GM13977 (cell line): ENCODE measurements around the gene TP73.

Experiments
- DNase-seq: peaks from one replicate; pipeline ENCODE4 v3.0.0; 2012; ENCODE audit warnings: low spot score
- CTCF ChIP-seq: IDR thresholded peaks from 2 replicates; pipeline ENCODE4 v1.5.1; 2012; ENCODE audit warnings: mild to moderate bottlenecking, control low read depth; ENCODE audit not compliant: insufficient read depth; ENCODE audit errors: extremely low read depth, missing control alignments
- in situ Hi-C: fragments of 300-500 bp; cut with MboI; formaldehyde crosslinking; loops from one replicate; pipeline ENCODE4 v1.12.0; 2022; ENCODE audit warnings: low sequenced_read_pairs, low pct_unique_long_range_greater_than_20kb, mixed read lengths, inconsistent platforms; ENCODE audit not compliant: unreplicated experiment

The TP73 gene

DNA sequence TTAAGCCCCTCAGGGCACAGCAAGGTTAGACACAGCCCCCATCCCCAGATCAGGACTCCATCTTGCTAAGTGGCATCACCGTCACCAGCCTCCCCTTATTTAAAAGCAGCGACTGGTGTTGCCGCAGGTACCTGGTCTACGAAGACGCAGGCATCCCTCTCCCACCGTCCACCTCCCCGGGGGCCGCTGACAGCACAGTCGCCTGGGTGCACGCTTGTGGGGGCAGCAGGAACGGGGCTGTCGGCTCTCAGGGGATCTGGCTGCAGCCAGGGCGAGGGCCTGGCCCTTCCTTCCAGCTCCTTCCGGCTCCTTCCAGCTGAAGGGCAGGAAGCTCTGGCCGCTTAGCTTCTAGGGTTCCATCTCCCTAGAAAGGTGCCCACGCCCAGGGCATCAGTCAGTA, 82.3 kb downstream of the TP73 start:
- DNase-seq, result no peak
- no peak for TF ChIP-seq CTCF
- in situ Hi-C loops, result no loop called here

DNA sequence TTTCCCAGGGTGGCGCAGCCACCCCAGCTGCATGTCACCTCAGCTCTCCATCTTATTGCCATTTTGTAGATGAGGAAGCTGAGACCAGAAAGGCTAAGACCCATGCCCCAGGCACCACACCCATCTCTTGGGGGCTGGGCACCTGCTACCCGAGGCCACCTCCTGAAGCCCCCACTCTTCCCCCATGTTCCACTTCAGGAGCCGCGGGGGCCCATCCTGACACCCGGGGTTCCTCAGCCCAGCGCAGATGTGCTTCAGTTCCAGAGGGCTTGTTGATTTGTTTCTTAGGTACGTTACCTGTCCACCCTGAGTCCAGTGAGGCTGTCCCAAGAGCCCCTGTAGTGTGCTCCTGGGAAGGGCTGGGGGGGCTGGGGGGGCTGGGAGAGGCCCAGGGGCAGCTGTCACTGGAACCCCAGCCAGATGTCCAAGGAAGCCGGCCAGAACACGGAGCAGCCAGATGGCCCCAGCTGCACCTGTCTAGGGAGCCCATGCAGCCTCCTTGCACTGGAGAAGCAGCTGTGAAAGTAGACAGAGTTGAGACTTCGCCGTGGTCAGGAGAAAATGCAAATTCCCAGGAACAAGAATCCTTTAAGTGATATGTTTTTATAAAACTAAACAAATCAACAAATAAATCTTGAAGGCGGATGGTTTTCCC, 82.8 kb downstream of the TP73 start:
- in situ Hi-C loops, result no loop called here
- TF ChIP-seq CTCF, result no peak
- DNase-seq, result no peak

DNA sequence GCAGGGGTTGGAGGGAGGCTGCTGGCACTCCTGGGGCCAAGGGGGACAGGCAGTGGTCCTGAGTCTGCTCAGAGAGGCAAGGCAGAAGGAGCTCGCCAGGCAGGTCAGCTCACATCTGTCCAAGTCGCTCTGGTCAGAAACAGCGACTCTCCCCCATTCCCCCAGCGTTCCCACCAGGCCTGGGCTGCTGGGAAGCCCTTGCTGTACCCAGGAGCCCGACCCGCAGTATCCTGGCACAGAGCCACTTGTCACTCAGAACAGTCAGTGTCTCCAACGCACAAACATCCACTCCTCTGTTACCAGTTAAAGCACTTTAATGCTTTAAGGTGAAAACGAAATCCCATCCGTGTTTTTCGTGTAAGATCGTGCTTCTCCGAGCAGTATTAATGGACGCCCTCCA, 83.4 kb downstream of the TP73 start:
- DNase-seq, result no peak
- in situ Hi-C loops, result no loop called here
- TF ChIP-seq CTCF, result no peak

DNA sequence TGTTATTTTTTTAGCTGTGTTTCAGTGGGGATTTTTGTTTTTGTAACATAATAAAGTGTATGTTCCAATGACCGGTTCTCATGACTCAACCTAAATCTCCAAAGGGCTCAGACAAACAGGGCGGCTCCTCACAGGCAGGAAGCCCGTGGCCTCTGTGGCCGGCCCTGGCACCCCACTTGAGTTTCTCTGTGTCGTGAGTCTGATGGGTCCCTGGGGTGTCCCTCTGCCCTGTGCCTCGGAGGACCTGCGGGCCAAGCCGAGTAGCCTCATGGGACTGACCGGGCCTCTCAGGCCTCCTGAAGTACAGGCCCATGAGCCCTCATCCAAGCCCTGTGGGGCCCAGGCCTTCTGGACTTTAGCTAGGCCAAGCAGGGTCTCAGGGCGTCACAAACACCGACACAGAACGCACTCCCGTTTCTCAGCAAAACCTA, 83.8 kb downstream of the TP73 start:
- no peak for DNase-seq
- TF ChIP-seq CTCF, result no peak
- in situ Hi-C loops, result no loop called here

DNA sequence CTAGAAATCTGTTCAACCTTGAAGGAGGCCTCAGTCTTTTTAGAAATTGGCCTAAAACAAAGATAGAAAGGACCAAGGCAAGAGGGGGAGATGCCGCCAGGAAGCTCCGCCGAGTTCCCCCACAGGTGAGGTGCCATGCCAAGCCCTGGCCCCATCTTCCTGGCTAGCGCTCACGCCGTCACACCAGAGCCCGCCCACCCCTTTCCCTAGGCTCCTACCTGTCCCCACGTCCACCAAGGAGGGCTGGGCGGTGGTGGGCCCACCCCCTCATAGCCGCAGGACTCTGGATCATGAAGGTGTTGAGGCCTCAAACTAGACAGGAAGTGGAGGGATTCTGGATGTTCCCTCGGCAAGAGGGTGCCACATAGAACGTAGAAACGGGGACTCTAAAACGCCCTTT, 84.4 kb downstream of the TP73 start:
- in situ Hi-C loops, result no loop called here
- no peak for TF ChIP-seq CTCF
- no peak for DNase-seq

DNA sequence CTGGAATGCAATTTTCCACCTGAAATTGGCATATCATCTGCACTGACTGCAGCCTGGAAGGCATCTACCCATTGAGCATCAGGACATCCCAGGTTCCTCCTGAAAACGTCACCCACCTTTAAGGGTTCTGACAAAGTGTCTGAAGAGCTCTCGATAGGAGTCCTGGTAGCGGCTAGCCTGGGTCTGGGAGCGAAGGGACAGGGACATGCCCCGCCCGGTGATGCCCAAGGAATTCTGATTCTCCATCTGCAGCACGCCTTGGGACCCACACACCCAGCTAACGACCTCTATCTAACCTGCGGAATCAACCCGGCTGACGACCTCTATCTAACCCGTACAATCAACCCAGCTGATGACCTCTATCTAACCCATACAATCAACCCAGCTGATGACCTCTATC, 86.6 kb downstream of the TP73 start:
- in situ Hi-C loops, result no loop called here
- no peak for TF ChIP-seq CTCF
- no peak for DNase-seq
